SK-N-SH treated with all-trans-retinoic acid at 6 μM for 48 hours (cell line): Measurements from ENCODE around the gene ALB.

ENCODE experiments used
- BACH2 ChIP-seq: fragments of 250-450 bp; sonication (Bioruptor Pico); IDR thresholded peaks from 2 replicates; pipeline ENCODE4 v1.9.0; 2021; ENCODE audit warnings: mild to moderate bottlenecking, borderline replicate concordance
- GLIS3 ChIP-seq: fragments of 250-450 bp; sonication (Bioruptor Pico); IDR thresholded peaks from 2 replicates; pipeline ENCODE4 v1.5.0; 2020; ENCODE audit warnings: mild to moderate bottlenecking, moderate library complexity
- ISL1 ChIP-seq: fragments of 250-450 bp; sonication (Bioruptor Pico); IDR thresholded peaks from 2 replicates; pipeline ENCODE4 v2.1.2; 2022; ENCODE audit warnings: mild to moderate bottlenecking, moderate library complexity
- RARB ChIP-seq: fragments of 250-450 bp; sonication (Bioruptor Pico); IDR thresholded peaks from 2 replicates; pipeline ENCODE4 v1.8.0; 2021; ENCODE audit warnings: mild to moderate bottlenecking, moderate library complexity
- SNAI2 ChIP-seq: fragments of 250-450 bp; sonication (Bioruptor Pico); IDR thresholded peaks from 2 replicates; pipeline ENCODE4 v1.5.0; 2020; ENCODE audit warnings: mild to moderate bottlenecking, moderate library complexity
- TOX ChIP-seq: fragments of 250-450 bp; sonication (Bioruptor Pico); IDR thresholded peaks from 2 replicates; pipeline ENCODE4 v1.8.0; 2021; ENCODE audit warnings: mild to moderate bottlenecking, moderate library complexity, borderline replicate concordance
- ZFP3 ChIP-seq: fragments of 250-450 bp; sonication (Bioruptor Pico); IDR thresholded peaks from 2 replicates; pipeline ENCODE4 v1.5.0; 2020; ENCODE audit warnings: mild to moderate bottlenecking, moderate library complexity
- ZFP30 ChIP-seq: fragments of 450-650 bp; formaldehyde crosslinking; IDR thresholded peaks from 2 replicates; pipeline ENCODE4 v1.5.0; 2022; ENCODE audit warnings: mild to moderate bottlenecking, moderate library complexity
- TF ChIP-seq, protein P1 (sequence below): fragments of 250-450 bp; sonication (Bioruptor Pico); IDR thresholded peaks from 2 replicates; pipeline ENCODE4 v1.8.0; 2020; ENCODE audit warnings: mild to moderate bottlenecking, moderate library complexity, borderline replicate concordance

DNA sequence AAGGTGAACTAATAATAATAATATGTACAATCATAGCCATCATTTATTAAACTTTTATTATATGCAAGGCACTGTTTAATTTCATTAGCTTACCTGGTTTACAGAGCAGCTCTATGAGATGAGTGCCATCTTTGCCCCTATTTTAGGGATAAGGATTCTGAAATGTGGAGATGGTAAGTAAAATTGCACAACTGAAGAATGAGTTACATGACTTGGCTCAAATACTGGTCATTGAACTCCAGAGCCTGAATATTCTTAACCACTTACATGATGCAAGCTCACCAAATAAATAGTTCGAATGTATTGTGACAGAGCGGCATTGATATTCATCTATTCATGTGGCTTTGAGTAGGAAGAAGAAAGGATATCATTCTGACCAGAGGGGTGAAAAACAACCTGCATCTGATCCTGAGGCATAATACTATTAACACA, 11.7 kb downstream of the ALB start:
- no peak for TF ChIP-seq BACH2 (CRISPR knock-in tag)
- no peak for TF ChIP-seq RARB (CRISPR knock-in tag)
- TF ChIP-seq, protein P1, sequence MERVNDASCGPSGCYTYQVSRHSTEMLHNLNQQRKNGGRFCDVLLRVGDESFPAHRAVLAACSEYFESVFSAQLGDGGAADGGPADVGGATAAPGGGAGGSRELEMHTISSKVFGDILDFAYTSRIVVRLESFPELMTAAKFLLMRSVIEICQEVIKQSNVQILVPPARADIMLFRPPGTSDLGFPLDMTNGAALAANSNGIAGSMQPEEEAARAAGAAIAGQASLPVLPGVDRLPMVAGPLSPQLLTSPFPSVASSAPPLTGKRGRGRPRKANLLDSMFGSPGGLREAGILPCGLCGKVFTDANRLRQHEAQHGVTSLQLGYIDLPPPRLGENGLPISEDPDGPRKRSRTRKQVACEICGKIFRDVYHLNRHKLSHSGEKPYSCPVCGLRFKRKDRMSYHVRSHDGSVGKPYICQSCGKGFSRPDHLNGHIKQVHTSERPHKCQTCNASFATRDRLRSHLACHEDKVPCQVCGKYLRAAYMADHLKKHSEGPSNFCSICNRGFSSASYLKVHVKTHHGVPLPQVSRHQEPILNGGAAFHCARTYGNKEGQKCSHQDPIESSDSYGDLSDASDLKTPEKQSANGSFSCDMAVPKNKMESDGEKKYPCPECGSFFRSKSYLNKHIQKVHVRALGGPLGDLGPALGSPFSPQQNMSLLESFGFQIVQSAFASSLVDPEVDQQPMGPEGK (CRISPR knock-in tag), result no peak
- TF ChIP-seq ISL1, result no peak
- no peak for TF ChIP-seq SNAI2
- no peak for TF ChIP-seq GLIS3 (CRISPR knock-in tag)
- TF ChIP-seq ZFP30 (CRISPR knock-in tag), result no peak
- TF ChIP-seq ZFP3 (CRISPR knock-in tag), result no peak
- TF ChIP-seq TOX (CRISPR knock-in tag), result no peak
